Muscle layer of colon (tissue), 2 donors: ENCODE results near the gene PPP4R1.
"Not testable (repeated sequence)": the region's sequence is repeated elsewhere in the genome, so short reads cannot be mapped to it uniquely, and the experiment has no call there.

ENCODE experiments used
- H3K27ac ChIP-seq: one replicate; pipeline ENCODE4 v1.7.0; 2013; ENCODE audit warnings: low read depth, mild to moderate bottlenecking, low read length, moderate library complexity
- H3K27me3 ChIP-seq, 2 donors: one replicate each; pipeline ENCODE4 v1.7.0; 2013; ENCODE audit warnings: low read length in 2 of 2, mild to moderate bottlenecking in 2 of 2; ENCODE audit not compliant: insufficient read depth in 2 of 2, control insufficient read depth in 1 of 2
- H3K36me3 ChIP-seq: one replicate; pipeline ENCODE4 v1.7.0; 2013; ENCODE audit warnings: mild to moderate bottlenecking, low read length; ENCODE audit not compliant: insufficient read depth
- H3K4me1 ChIP-seq: one replicate; pipeline ENCODE4 v1.7.0; 2013; ENCODE audit warnings: mild to moderate bottlenecking, low read length; ENCODE audit not compliant: insufficient read depth
- H3K4me3 ChIP-seq, 2 donors: one replicate each; pipeline ENCODE4 v1.7.0; 2013; ENCODE audit warnings: low read length in 2 of 2, low read depth in 1 of 2, mild to moderate bottlenecking in 1 of 2, moderate library complexity in 1 of 2
- H3K9ac ChIP-seq: one replicate; pipeline ENCODE4 v1.7.0; 2013; ENCODE audit warnings: low read length
- H3K9me3 ChIP-seq: one replicate; pipeline ENCODE4 v1.7.0; 2013; ENCODE audit warnings: mild to moderate bottlenecking, low read length
- donor health status: abdominal sarcoma.
- donor health status: Adenocarcinoma of cecum.

The PPP4R1 gene

GRCh38 chr18:9643549-9643948 is 29.2 kb upstream of the PPP4R1 start:
- peaks cover 12% of the 10 kb centered on the region for H3K4me1 ChIP-seq
- no peaks in the 10 kb centered on the region for H3K36me3 ChIP-seq
- no peaks in the 10 kb centered on the region for H3K9me3 ChIP-seq
- no peak overlapping the region for H3K4me3 ChIP-seq
- no peak overlapping the region for H3K27ac ChIP-seq
- no peaks in the 10 kb centered on the region for H3K27me3 ChIP-seq
- H3K9ac ChIP-seq = no peak overlapping the region

GRCh38 chr18:9642799-9643462 is 28.6 kb upstream of the PPP4R1 start:
- H3K9ac ChIP-seq = no peak overlapping the region
- no peak overlapping the region for H3K4me3 ChIP-seq
- H3K36me3 ChIP-seq = no peaks in the 10 kb centered on the region
- no peaks in the 10 kb centered on the region for H3K27me3 ChIP-seq
- no peak overlapping the region for H3K27ac ChIP-seq
- no peaks in the 10 kb centered on the region for H3K9me3 ChIP-seq
- H3K4me1 ChIP-seq = peaks cover 12% of the 10 kb centered on the region

GRCh38 chr18:9641081-9641480 is 26.7 kb upstream of the PPP4R1 start:
- not testable (repeated sequence) for H3K27me3 ChIP-seq, H3K27ac ChIP-seq, H3K4me3 ChIP-seq, H3K36me3 ChIP-seq, H3K9me3 ChIP-seq, H3K9ac ChIP-seq
- peaks cover 12% of the 10 kb centered on the region for H3K4me1 ChIP-seq

- H3K9me3 ChIP-seq = no peaks in the 10 kb centered on the region
- no peak overlapping the region for H3K27ac ChIP-seq
- H3K4me3 ChIP-seq = no peak overlapping the region
- H3K27me3 ChIP-seq = no peaks in the 10 kb centered on the region
- no peaks in the 10 kb centered on the region for H3K36me3 ChIP-seq
- H3K4me1 ChIP-seq = peaks cover 10% of the 10 kb centered on the region
- H3K9ac ChIP-seq = no peak overlapping the region
Observed at GRCh38 chr18:9638886-9639285, 24.5 kb upstream of the PPP4R1 start.

- Histone ChIP-seq H3K27ac (no peak overlapping the region), H3K4me3 (no peak overlapping the region)
Observed at GRCh38 chr18:9637036-9637767, 22.8 kb upstream of the PPP4R1 start.

GRCh38 chr18:9634856-9635255 is 20.5 kb upstream of the PPP4R1 start:
- H3K27me3 ChIP-seq = no peaks in the 10 kb centered on the region
- H3K9me3 ChIP-seq = no peaks in the 10 kb centered on the region
- H3K4me1 ChIP-seq = no peaks in the 10 kb centered on the region
- H3K27ac ChIP-seq = no peak overlapping the region
- H3K4me3 ChIP-seq = no peak overlapping the region
- no peaks in the 10 kb centered on the region for H3K36me3 ChIP-seq
- no peak overlapping the region for H3K9ac ChIP-seq

More at GRCh38 chr18:9637036-9637767, 22.8 kb upstream of the PPP4R1 start:
- Histone ChIP-seq H3K9me3 (no peaks in the 10 kb centered on the region), H3K27me3 (no peaks in the 10 kb centered on the region), H3K9ac (no peak overlapping the region), H3K36me3 (no peaks in the 10 kb centered on the region), H3K4me1 (no peaks in the 10 kb centered on the region)

- Histone ChIP-seq H3K36me3 (no peaks in the 10 kb centered on the region), H3K9ac (no peak overlapping the region), H3K27ac (no peak overlapping the region), H3K9me3 (no peaks in the 10 kb centered on the region), H3K4me1 (no peaks in the 10 kb centered on the region), H3K4me3 (no peak overlapping the region), H3K27me3 (no peaks in the 10 kb centered on the region)
Observed at GRCh38 chr18:9631814-9632496, 17.6 kb upstream of the PPP4R1 start.

- no peaks in the 10 kb centered on the region for H3K4me1 ChIP-seq
- no peaks in the 10 kb centered on the region for H3K27me3 ChIP-seq
- H3K27ac ChIP-seq = no peak overlapping the region
- H3K4me3 ChIP-seq = no peak overlapping the region
- no peaks in the 10 kb centered on the region for H3K9me3 ChIP-seq
- H3K9ac ChIP-seq = no peak overlapping the region
- no peaks in the 10 kb centered on the region for H3K36me3 ChIP-seq
Observed at GRCh38 chr18:9630444-9630843, 16.1 kb upstream of the PPP4R1 start.

GRCh38 chr18:9629709-9630108 is 15.3 kb upstream of the PPP4R1 start:
- Histone ChIP-seq H3K9ac (no peak overlapping the region), H3K4me1 (no peaks in the 10 kb centered on the region), H3K36me3 (no peaks in the 10 kb centered on the region), H3K27me3 (no peaks in the 10 kb centered on the region), H3K9me3 (no peaks in the 10 kb centered on the region), H3K27ac (no peak overlapping the region), H3K4me3 (no peak overlapping the region)

GRCh38 chr18:9628984-9629383 is 14.6 kb upstream of the PPP4R1 start:
- Histone ChIP-seq H3K36me3 (no peaks in the 10 kb centered on the region), H3K4me1 (no peaks in the 10 kb centered on the region), H3K27ac (no peak overlapping the region), H3K27me3 (no peaks in the 10 kb centered on the region), H3K4me3 (no peak overlapping the region), H3K9me3 (no peaks in the 10 kb centered on the region), H3K9ac (no peak overlapping the region)

- Histone ChIP-seq H3K27me3 (no peaks in the 10 kb centered on the region), H3K4me3 (no peak overlapping the region), H3K36me3 (no peaks in the 10 kb centered on the region)
Observed at GRCh38 chr18:9627642-9628041, 13.3 kb upstream of the PPP4R1 start.

More at GRCh38 chr18:9627642-9628041, 13.3 kb upstream of the PPP4R1 start:
- no peaks in the 10 kb centered on the region for H3K9me3 ChIP-seq
- H3K27ac ChIP-seq = no peak overlapping the region
- no peak overlapping the region for H3K9ac ChIP-seq
- H3K4me1 ChIP-seq = no peaks in the 10 kb centered on the region
